H9 (cell line): ENCODE data around the gene C15orf61. TPM values are rescaled to one million over a fixed set of nuclear protein-coding genes. Genes with fewer than 3 reads are reported as not detected.
A peak's percentile ranks its signal among the peaks of the same experiment; 100 is the strongest.

ENCODE experiments used
- DNase-seq: peaks from one replicate; pipeline ENCODE4 v3.0.0-alpha.2; 2017
- H2AFZ ChIP-seq: one replicate; pipeline ENCODE4 v1.6.1; 2013; ENCODE audit warnings: mild to moderate bottlenecking, low read length, control low read depth, moderate library complexity
- H2AK5ac ChIP-seq: 2 replicates; pipeline ENCODE4 v1.6.1; 2013; ENCODE audit warnings: low read length, control low read depth, mixed read lengths; ENCODE audit not compliant: insufficient read length
- H2BK120ac ChIP-seq: one replicate; pipeline ENCODE4 v1.6.1; 2013; ENCODE audit warnings: low read depth, mild to moderate bottlenecking, low read length, control low read depth, inconsistent platforms; ENCODE audit not compliant: poor library complexity, severe bottlenecking
- H2BK12ac ChIP-seq: 2 replicates; pipeline ENCODE4 v1.6.1; 2013; ENCODE audit warnings: low read length, control low read depth, mixed read lengths, low read depth; ENCODE audit not compliant: insufficient read length
- H2BK15ac ChIP-seq: 2 replicates; pipeline ENCODE4 v1.6.1; 2013; ENCODE audit warnings: low read depth, low read length, control low read depth
- H2BK20ac ChIP-seq: one replicate; pipeline ENCODE4 v1.6.1; 2013; ENCODE audit warnings: low read depth, mild to moderate bottlenecking, low read length, control low read depth, inconsistent platforms; ENCODE audit not compliant: poor library complexity, severe bottlenecking
- H2BK5ac ChIP-seq: 2 replicates; pipeline ENCODE4 v1.6.1; 2013; ENCODE audit warnings: low read length, control low read depth, mixed read lengths; ENCODE audit not compliant: insufficient read length
- H3K14ac ChIP-seq: 2 replicates; pipeline ENCODE4 v1.6.1; 2013; ENCODE audit warnings: low read length, control low read depth; ENCODE audit not compliant: insufficient read depth
- H3K18ac ChIP-seq: 2 replicates; pipeline ENCODE4 v1.6.1; 2013; ENCODE audit warnings: low read depth, mild to moderate bottlenecking, mixed read lengths, low read length, control low read depth; ENCODE audit not compliant: insufficient read length
- H3K23ac ChIP-seq: 2 replicates; pipeline ENCODE4 v1.6.1; 2013; ENCODE audit warnings: low read length, control low read depth, mixed read lengths, low read depth; ENCODE audit not compliant: insufficient read length
- H3K23me2 ChIP-seq: 2 replicates; pipeline ENCODE4 v1.6.1; 2013; ENCODE audit warnings: low read depth, mild to moderate bottlenecking, mixed read lengths, low read length, control low read depth; ENCODE audit not compliant: insufficient read length, poor library complexity, severe bottlenecking
- H3K27ac ChIP-seq: 2 replicates; pipeline ENCODE4 v1.5.1; 2013; ENCODE audit warnings: low read length, control low read depth, mixed read lengths, low read depth; ENCODE audit not compliant: insufficient read length
- H3K27me3 ChIP-seq: 2 replicates; pipeline ENCODE4 v1.6.1; 2013; ENCODE audit warnings: low read length, control low read depth, inconsistent platforms; ENCODE audit not compliant: insufficient read depth
- H3K4ac ChIP-seq: 2 replicates; pipeline ENCODE4 v1.6.1; 2013; ENCODE audit warnings: low read depth, mild to moderate bottlenecking, control low read depth, inconsistent platforms, low read length, moderate library complexity
- H3K4me1 ChIP-seq: 2 replicates; pipeline ENCODE4 v1.6.1; 2013; ENCODE audit warnings: low read length, control low read depth, inconsistent platforms; ENCODE audit not compliant: insufficient read depth
- H3K4me2 ChIP-seq: 2 replicates; pipeline ENCODE4 v1.6.1; 2013; ENCODE audit warnings: low read length, control low read depth, mixed read lengths; ENCODE audit not compliant: insufficient read length, insufficient read depth
- H3K56ac ChIP-seq: 2 replicates; pipeline ENCODE4 v1.6.1; 2013; ENCODE audit warnings: low read depth, mild to moderate bottlenecking, mixed read lengths, low read length, control low read depth; ENCODE audit not compliant: insufficient read length
- H3K79me1 ChIP-seq: 2 replicates; pipeline ENCODE4 v1.6.1; 2013; ENCODE audit warnings: low read depth, mild to moderate bottlenecking, moderate library complexity, low read length, control low read depth, inconsistent platforms; ENCODE audit not compliant: insufficient read depth, poor library complexity, severe bottlenecking
- H3K79me2 ChIP-seq: 2 replicates; pipeline ENCODE4 v1.6.1; 2013; ENCODE audit warnings: low read length, control low read depth, inconsistent platforms; ENCODE audit not compliant: insufficient read depth
- H3K9ac ChIP-seq: 2 replicates; pipeline ENCODE4 v1.6.1; 2013; ENCODE audit warnings: low read length, control low read depth, mixed read lengths; ENCODE audit not compliant: insufficient read length; ENCODE audit errors: extremely low read depth
- H3K9me3 ChIP-seq: one replicate; pipeline ENCODE4 v1.6.1; 2013; ENCODE audit warnings: low read depth, low read length, inconsistent platforms; ENCODE audit not compliant: control insufficient read depth
- H3T11ph ChIP-seq: one replicate; pipeline ENCODE4 v1.6.1; 2013; ENCODE audit warnings: mild to moderate bottlenecking, low read length, control low read depth, inconsistent platforms
- H4K20me1 ChIP-seq: one replicate; pipeline ENCODE4 v1.6.1; 2013; ENCODE audit not compliant: control insufficient read depth, insufficient read length, insufficient read depth
- H4K5ac ChIP-seq: 2 replicates; pipeline ENCODE4 v1.6.1; 2013; ENCODE audit warnings: low read depth, mild to moderate bottlenecking, mixed read lengths, low read length, control low read depth; ENCODE audit not compliant: insufficient read length
- H4K8ac ChIP-seq: replicated peaks from 2 replicates; pipeline ENCODE4 v1.6.1; 2013; ENCODE audit warnings: low read length, control low read depth, mixed read lengths, low read depth; ENCODE audit not compliant: insufficient read length
- H4K91ac ChIP-seq: 2 replicates; pipeline ENCODE4 v1.6.1; 2013; ENCODE audit warnings: low read depth, mild to moderate bottlenecking, moderate library complexity, mixed read lengths, low read length, control low read depth; ENCODE audit not compliant: insufficient read length
- H3K27ac Mint-ChIP-seq, 3 experiments: 2 replicates in 2 of 3; 3 replicates in 1 of 3; pipeline ENCODE4 v1.8.0; 2020 to 2021; ENCODE audit warnings: mixed read lengths in 3 of 3, mild to moderate bottlenecking in 1 of 3, moderate library complexity in 1 of 3
- H3K27me3 Mint-ChIP-seq: 2 replicates; pipeline ENCODE4 v1.8.0; 2021; ENCODE audit warnings: low read depth, mild to moderate bottlenecking, moderate library complexity, mixed read lengths
- H3K36me3 Mint-ChIP-seq, 3 experiments: 2 replicates in 2 of 3; 3 replicates in 1 of 3; pipeline ENCODE4 v1.8.0; 2020 to 2021; ENCODE audit warnings: low read depth in 3 of 3, mixed read lengths in 3 of 3; ENCODE audit not compliant: insufficient read depth in 1 of 3
- H3K4me1 Mint-ChIP-seq, 2 experiments: 2 replicates each; pipeline ENCODE4 v1.8.0; 2020; ENCODE audit warnings: mixed read lengths in 2 of 2
- H3K4me3 Mint-ChIP-seq, 2 experiments: 2 replicates in 1 of 2; 3 replicates in 1 of 2; pipeline ENCODE4 v1.8.0; 2020 to 2021; ENCODE audit warnings: mild to moderate bottlenecking in 2 of 2, mixed read lengths in 2 of 2, moderate library complexity in 1 of 2
- H3K9me3 Mint-ChIP-seq, 2 experiments: 2 replicates in 1 of 2; 3 replicates in 1 of 2; pipeline ENCODE4 v1.8.0; 2020; ENCODE audit warnings: mild to moderate bottlenecking in 2 of 2, mixed read lengths in 2 of 2, moderate library complexity in 1 of 2
- WGBS: extraction: QIAGEN DNeasy Blood & Tissue Kit; methylation state at CpG from one replicate; pipeline ENCODE4 v1.1.7; 2013; ENCODE audit warnings: missing lambda C conversion rate, low lambda C conversion rate, mixed read lengths; ENCODE audit not compliant: insufficient read length; ENCODE audit errors: extremely low coverage; 5-methylcytosine and 5-hydroxymethylcytosine counted together
- total RNA-seq: library from RNA; stranded (reverse); gene quantifications from 2 replicates; pipeline ENCODE4 v1.2.1, GENCODE V29; 2021
- TF ChIP-seq, protein P1 (sequence below): fragments of 200-600 bp; sonication (generic); conservative IDR thresholded peaks from 3 replicates; pipeline ENCODE4 v1.8.0; 2021; ENCODE audit warnings: antibody characterized with exemption, mild to moderate bottlenecking

The C15orf61 gene
- total RNA-seq, 1 experiment from 2014 or later, result 2.6 TPM

DNA sequence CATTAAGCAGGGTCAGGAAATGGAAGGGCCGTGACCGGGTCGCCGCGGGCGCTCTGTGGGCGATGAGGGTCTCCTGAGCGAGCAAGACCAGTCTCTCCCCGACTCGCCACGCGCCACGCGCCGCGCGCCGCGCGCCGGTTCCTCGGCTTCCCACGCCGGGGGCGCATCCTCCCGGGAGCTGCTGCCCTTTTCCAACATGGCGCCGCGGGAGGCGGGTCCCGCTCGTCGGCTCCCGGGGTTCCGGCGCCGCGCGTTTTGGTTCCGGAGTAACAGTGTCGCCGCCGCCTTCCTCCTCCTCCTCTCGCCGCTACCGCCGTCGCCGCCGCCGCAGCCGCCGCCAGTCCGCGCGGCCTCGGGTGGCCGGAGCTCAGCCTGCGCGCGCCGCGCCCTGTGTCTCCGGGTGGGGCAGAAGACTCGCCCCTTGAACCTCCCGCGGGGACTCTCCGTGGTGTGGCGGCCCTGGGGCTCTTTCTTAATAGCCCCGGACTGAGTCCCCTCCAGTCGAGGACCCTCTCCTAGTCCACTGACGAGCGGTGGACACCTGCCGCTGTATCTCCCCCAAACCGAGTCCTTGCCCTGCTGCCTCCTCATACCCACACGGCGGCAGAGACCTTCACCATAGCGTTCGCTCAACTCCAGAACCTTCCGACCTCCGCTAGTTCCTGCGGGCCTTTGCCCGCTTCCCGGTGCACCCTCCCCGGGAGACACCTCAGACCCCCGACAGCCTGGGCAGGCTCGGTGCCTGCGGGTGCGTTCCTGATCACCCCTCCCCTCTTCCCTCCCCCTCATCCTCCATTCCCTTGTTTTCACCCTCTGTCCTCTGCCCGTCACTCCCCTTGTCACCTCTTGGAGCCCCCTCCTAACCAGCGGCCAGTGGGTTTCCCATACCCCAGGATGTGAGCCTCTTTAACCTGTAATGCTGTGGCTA, 21.8 kb downstream of the C15orf61 start, which contains the start of gene MAP2K5:
Gene MAP2K5 (plus strand): TSS at position 284 of the 928 bp plus-strand sequence. CDS start 633 bp downstream, at position 917.
- Histone ChIP-seq H3K27ac (no peak within 1 kb of the TSS), H3K14ac (peak within 1 kb of the TSS; percentile 40; the same call in 1 of the 2 replicates), H4K8ac (no peak within 1 kb of the TSS), H3K4ac (no peak within 1 kb of the TSS), H2AK5ac (no peak within 1 kb of the TSS), H2BK15ac (no peak within 1 kb of the TSS), H2BK5ac (no peak within 1 kb of the TSS), H3K23me2 (peaks cover 10% of the 10 kb centered on the region), H2AFZ (peak within 1 kb of the TSS; percentile 88), H3K9ac (peak within 1 kb of the TSS; percentile 51), H3K4me1 (no peaks in the 10 kb centered on the region), H2BK120ac (no peak within 1 kb of the TSS), H3T11ph (no peak within 1 kb of the TSS), H3K23ac (no peak within 1 kb of the TSS), H3K79me2 (no peaks in the 10 kb centered on the region), H3K79me1 (no peaks in the 10 kb centered on the region), H2BK20ac (no peak within 1 kb of the TSS), H3K27me3 (no peaks in the 10 kb centered on the region), H3K4me2 (peak within 1 kb of the TSS; percentile 71), H2BK12ac (no peak within 1 kb of the TSS), H4K91ac (no peak within 1 kb of the TSS), H4K5ac (no peak within 1 kb of the TSS), H4K20me1 (no peaks in the 10 kb centered on the region), H3K56ac (no peak within 1 kb of the TSS), H3K9me3 (no peaks in the 10 kb centered on the region), H3K18ac (no peak within 1 kb of the TSS)
- H3K4me3 Mint-ChIP-seq, result peak within 1 kb of the TSS; percentile 92 to 95
- no peaks in the 10 kb centered on the region for H3K9me3 Mint-ChIP-seq
- peaks cover 17% of the 10 kb centered on the region in 2 experiments; a peak in 3 of 4 replicates for H3K4me1 Mint-ChIP-seq
- TF ChIP-seq, protein P1, sequence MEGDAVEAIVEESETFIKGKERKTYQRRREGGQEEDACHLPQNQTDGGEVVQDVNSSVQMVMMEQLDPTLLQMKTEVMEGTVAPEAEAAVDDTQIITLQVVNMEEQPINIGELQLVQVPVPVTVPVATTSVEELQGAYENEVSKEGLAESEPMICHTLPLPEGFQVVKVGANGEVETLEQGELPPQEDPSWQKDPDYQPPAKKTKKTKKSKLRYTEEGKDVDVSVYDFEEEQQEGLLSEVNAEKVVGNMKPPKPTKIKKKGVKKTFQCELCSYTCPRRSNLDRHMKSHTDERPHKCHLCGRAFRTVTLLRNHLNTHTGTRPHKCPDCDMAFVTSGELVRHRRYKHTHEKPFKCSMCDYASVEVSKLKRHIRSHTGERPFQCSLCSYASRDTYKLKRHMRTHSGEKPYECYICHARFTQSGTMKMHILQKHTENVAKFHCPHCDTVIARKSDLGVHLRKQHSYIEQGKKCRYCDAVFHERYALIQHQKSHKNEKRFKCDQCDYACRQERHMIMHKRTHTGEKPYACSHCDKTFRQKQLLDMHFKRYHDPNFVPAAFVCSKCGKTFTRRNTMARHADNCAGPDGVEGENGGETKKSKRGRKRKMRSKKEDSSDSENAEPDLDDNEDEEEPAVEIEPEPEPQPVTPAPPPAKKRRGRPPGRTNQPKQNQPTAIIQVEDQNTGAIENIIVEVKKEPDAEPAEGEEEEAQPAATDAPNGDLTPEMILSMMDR, result no peak
- peaks cover 0 to 13% (median 9%) of the 10 kb centered on the region in 3 experiments; a peak in 2 of 7 replicates for H3K36me3 Mint-ChIP-seq
- H3K27ac Mint-ChIP-seq, result peak within 1 kb of the TSS in 2 of 3 experiments; percentile 60 to 94; a peak in 3 of 7 replicates
- peak; percentile 68 for DNase-seq
- peaks cover 6% of the 10 kb centered on the region for H3K27me3 Mint-ChIP-seq
- no CpG with 5 or more reads among the region's 91 CpGs for WGBS
